T-helper 2 cell treated with Interferon-gamma antibody and Interleukin-4, amounts not matched to agents 5 μg/mL and 100 μg/mL, for 36 hours (primary cell): Measurements from ENCODE around the gene ETDC.
"Not testable (repeated sequence)": the region's sequence is repeated elsewhere in the genome, so short reads cannot be mapped to it uniquely, and the experiment has no call there.

Experiments
- DNase-seq: peaks from one replicate; pipeline ENCODE4 v3.0.0; 2021; ENCODE audit warnings: low spot score
- H3K27ac Mint-ChIP-seq: one replicate; pipeline ENCODE4 v1.8.0; 2021; ENCODE audit warnings: mild to moderate bottlenecking, mixed read lengths
- H3K27me3 Mint-ChIP-seq: one replicate; pipeline ENCODE4 v1.8.0; 2021; ENCODE audit warnings: low read depth, mixed read lengths
- H3K36me3 Mint-ChIP-seq: one replicate; pipeline ENCODE4 v1.8.0; 2021; ENCODE audit warnings: low read depth, mixed read lengths
- H3K4me1 Mint-ChIP-seq: one replicate; pipeline ENCODE4 v1.8.0; 2021; ENCODE audit warnings: low read depth, mixed read lengths
- H3K4me3 Mint-ChIP-seq: one replicate; pipeline ENCODE4 v1.8.0; 2022; ENCODE audit warnings: mild to moderate bottlenecking, moderate library complexity, mixed read lengths
- H3K9me3 Mint-ChIP-seq: one replicate; pipeline ENCODE4 v1.8.0; 2021; ENCODE audit warnings: mixed read lengths

The ETDC gene

GRCh38 chrX:135309430-135309923 is at the start of gene ETDC:
Gene ETDC, plus strand, starts transcription at chrX:135309480. Its CDS starts 0 bp downstream, at chrX:135309480.
- Mint-ChIP-seq H3K4me1 (no peaks in the 10 kb centered on the region), H3K27ac (no peak within 1 kb of the TSS), H3K9me3 (peaks cover 24% of the 10 kb centered on the region), H3K36me3 (peaks cover 2% of the 10 kb centered on the region), H3K4me3 (no peak within 1 kb of the TSS), H3K27me3 (no peaks in the 10 kb centered on the region)
- DNase-seq = no peak

GRCh38 chrX:135260976-135261375 is 48.3 kb upstream of the ETDC start:
- not testable (repeated sequence) for H3K4me3 Mint-ChIP-seq, H3K4me1 Mint-ChIP-seq, H3K27ac Mint-ChIP-seq, H3K27me3 Mint-ChIP-seq, DNase-seq, H3K36me3 Mint-ChIP-seq
- peaks cover 19% of the 10 kb centered on the region for H3K9me3 Mint-ChIP-seq

GRCh38 chrX:135263376-135263775 is 45.9 kb upstream of the ETDC start:
- not testable (repeated sequence) for H3K4me3 Mint-ChIP-seq, H3K36me3 Mint-ChIP-seq, H3K4me1 Mint-ChIP-seq, H3K27me3 Mint-ChIP-seq, H3K27ac Mint-ChIP-seq, DNase-seq
- peaks cover 24% of the 10 kb centered on the region for H3K9me3 Mint-ChIP-seq

DNA sequence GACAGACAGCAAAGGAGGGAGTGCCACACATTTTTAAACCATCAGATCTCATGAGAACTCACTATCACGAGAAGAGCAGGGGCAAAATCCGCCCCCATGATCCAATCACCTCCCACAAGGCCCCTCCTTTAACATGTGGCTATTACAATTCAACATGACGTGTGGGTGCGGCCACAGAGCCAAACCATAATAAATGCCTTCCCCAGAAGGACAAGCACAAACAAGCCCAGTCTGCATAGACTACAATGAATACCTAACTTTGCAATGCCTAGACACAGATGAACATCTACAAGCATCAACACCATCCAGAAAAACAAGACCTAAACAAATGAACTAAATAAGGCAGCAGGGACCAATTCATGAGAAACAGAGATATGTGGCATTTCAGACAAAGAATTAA is 45.1 kb upstream of the ETDC start:
- DNase-seq = no peak
- H3K36me3 Mint-ChIP-seq = no peaks in the 10 kb centered on the region
- peaks cover 2% of the 10 kb centered on the region for H3K27me3 Mint-ChIP-seq
- peaks cover 26% of the 10 kb centered on the region for H3K9me3 Mint-ChIP-seq
- H3K4me3 Mint-ChIP-seq = no peak overlapping the region
- H3K4me1 Mint-ChIP-seq = no peaks in the 10 kb centered on the region
- H3K27ac Mint-ChIP-seq = no peak overlapping the region

DNA sequence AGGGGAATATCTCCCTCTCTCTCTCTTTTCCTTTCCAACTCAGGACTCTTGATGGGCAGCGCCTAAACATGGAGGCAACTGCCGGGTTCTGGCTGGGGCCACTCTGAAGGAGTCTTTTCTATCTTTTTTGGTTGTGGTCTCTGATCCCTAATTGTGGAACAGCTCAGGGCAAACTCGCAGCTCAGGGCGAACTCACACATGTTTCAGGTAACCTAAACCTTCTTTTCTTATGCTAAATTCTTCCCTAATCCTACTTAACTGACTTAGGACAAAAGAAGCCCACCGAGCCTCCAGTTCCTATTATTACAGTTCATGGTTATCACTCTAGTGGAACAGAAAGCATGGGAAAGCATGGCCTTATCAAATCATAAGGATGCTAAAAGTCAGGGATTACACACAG is 36.1 kb upstream of the ETDC start:
- no peaks in the 10 kb centered on the region for H3K4me1 Mint-ChIP-seq
- H3K27me3 Mint-ChIP-seq = no peaks in the 10 kb centered on the region
- no peaks in the 10 kb centered on the region for H3K36me3 Mint-ChIP-seq
- H3K27ac Mint-ChIP-seq = no peak overlapping the region
- no peak for DNase-seq
- no peak overlapping the region for H3K4me3 Mint-ChIP-seq
- H3K9me3 Mint-ChIP-seq = peaks cover 14% of the 10 kb centered on the region

DNA sequence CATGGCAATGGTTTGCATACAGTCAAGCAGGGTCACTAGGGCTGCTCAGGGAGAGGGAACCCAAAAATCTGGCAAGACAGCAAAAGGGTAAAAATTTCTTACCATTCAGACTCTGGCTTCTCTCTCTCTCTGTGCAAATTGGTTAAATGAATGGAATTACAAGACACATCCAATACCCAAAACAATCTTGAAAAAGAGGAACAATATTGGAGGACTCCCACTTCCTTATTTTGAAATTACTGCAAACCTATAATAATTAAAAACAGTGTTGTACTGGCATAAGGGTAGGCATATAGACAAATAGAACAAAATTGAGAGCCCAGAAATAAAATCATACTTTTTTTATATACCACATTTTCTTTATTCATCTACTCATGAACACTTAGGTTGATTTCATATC is 33.3 kb upstream of the ETDC start:
- no peak overlapping the region for H3K4me3 Mint-ChIP-seq
- no peak for DNase-seq
- H3K27ac Mint-ChIP-seq = no peak overlapping the region
- no peaks in the 10 kb centered on the region for H3K27me3 Mint-ChIP-seq
- no peaks in the 10 kb centered on the region for H3K36me3 Mint-ChIP-seq
- no peaks in the 10 kb centered on the region for H3K4me1 Mint-ChIP-seq
- H3K9me3 Mint-ChIP-seq = peaks cover 34% of the 10 kb centered on the region

DNA sequence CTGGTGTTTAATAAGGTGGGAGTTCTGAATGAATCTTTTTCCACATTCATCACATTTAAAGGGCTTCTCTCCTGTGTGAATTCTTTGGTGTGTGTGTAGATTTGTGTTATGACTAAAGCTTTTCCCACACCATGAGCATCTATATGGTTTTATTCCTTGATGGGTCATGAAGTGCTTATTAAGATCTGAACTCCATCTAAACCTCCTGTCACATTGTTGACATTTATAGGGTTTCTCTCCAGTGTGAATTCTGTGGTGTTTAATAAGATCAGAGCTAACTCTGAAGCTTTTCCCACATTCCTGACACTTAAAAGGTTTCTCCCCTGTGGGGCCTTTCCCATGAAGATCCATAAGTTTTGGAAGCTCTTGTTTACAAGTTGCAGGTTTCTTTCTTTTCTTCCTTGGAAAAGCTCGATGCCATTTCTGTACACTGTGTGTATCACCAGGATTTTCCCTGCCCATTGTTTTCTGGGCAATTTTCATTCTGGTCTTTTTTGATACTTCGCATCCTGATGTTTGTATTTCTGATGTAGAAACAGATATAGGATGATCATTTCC is 21.9 kb upstream of the ETDC start:
- Mint-ChIP-seq H3K27me3 (no peaks in the 10 kb centered on the region), H3K27ac (no peak overlapping the region), H3K4me3 (no peak overlapping the region), H3K9me3 (peaks cover 40% of the 10 kb centered on the region), H3K4me1 (no peaks in the 10 kb centered on the region), H3K36me3 (peaks cover 31% of the 10 kb centered on the region)
- DNase-seq = no peak

GRCh38 chrX:135295238-135295943 is 13.9 kb upstream of the ETDC start:
- H3K27me3 Mint-ChIP-seq = no peaks in the 10 kb centered on the region
- H3K36me3 Mint-ChIP-seq = peaks cover 26% of the 10 kb centered on the region
- peak overlapping the region; percentile 86 for H3K4me3 Mint-ChIP-seq
- peak; percentile 49 for DNase-seq
- peak overlapping the region; percentile 82 for H3K27ac Mint-ChIP-seq
- peaks cover 14% of the 10 kb centered on the region for H3K9me3 Mint-ChIP-seq
- peaks cover 15% of the 10 kb centered on the region for H3K4me1 Mint-ChIP-seq

- H3K36me3 Mint-ChIP-seq = peaks cover 24% of the 10 kb centered on the region
- H3K4me1 Mint-ChIP-seq = peaks cover 15% of the 10 kb centered on the region
- peaks cover 10% of the 10 kb centered on the region for H3K9me3 Mint-ChIP-seq
- H3K4me3 Mint-ChIP-seq = peak overlapping the region; percentile 86
- no peak for DNase-seq
- H3K27ac Mint-ChIP-seq = peak overlapping the region; percentile 82
- no peaks in the 10 kb centered on the region for H3K27me3 Mint-ChIP-seq
Measured at GRCh38 chrX:135295944-135296305, 13.4 kb upstream of the ETDC start.

DNA sequence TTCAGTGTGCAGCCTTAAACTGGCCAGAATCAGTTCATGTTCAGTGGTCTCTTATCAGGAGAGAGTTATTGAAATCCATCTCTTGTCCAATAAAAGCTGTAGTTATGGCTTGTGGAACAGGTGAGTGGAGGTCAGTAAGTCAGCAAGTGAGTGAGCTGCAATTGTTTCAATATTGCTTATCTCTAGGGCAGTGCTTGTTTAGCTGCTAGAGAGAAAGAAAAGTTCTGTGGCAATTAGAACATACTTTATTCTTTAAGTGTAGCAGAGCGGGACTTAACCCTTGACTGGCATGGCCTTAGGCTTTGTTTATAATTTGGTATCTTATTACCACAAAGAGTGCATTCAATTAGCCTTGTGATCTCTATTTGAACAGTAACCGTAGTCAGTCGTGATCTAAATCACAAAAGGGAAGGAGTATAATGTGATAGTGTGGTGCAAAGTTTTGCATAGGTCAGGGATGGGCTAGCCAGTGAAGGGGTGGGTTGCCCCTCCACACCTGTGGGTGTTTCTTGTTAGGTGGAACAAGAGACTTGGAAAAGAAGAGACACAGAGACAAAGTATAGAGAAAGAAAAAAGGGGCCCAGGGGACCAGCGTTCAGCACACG is 6.9 kb upstream of the ETDC start:
- peaks cover 4% of the 10 kb centered on the region for H3K36me3 Mint-ChIP-seq
- peaks cover 4% of the 10 kb centered on the region for H3K9me3 Mint-ChIP-seq
- H3K4me3 Mint-ChIP-seq = no peak overlapping the region
- H3K27me3 Mint-ChIP-seq = no peaks in the 10 kb centered on the region
- no peak for DNase-seq
- no peak overlapping the region for H3K27ac Mint-ChIP-seq
- H3K4me1 Mint-ChIP-seq = peaks cover 4% of the 10 kb centered on the region

GRCh38 chrX:135304741-135305140 is 4.5 kb upstream of the ETDC start:
- Mint-ChIP-seq H3K4me3 (no peak overlapping the region), H3K36me3 (no peaks in the 10 kb centered on the region), H3K27me3 (no peaks in the 10 kb centered on the region), H3K27ac (no peak overlapping the region), H3K9me3 (no peaks in the 10 kb centered on the region), H3K4me1 (no peaks in the 10 kb centered on the region)
- no peak for DNase-seq

DNA sequence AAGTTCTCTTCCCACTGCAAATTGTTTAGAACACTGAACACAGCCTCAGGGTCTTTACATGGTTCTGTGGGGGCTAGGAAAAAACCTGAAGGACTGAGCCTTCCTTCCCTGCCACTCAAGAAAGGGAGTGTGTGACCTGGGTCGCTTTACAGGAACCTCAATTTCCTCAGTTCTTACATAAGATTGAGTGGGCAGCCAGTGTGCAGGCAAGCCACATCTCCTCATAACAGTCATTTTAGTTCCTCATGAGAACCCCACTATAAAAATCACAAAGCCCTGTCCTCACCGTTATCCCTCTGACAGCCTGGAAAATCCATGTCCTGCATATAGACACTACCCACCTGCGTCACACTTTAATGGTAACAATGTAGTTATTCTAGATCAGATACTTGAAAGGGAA is 2.1 kb upstream of the ETDC start:
- H3K36me3 Mint-ChIP-seq = no peaks in the 10 kb centered on the region
- H3K27ac Mint-ChIP-seq = no peak overlapping the region
- no peaks in the 10 kb centered on the region for H3K27me3 Mint-ChIP-seq
- peaks cover 8% of the 10 kb centered on the region for H3K9me3 Mint-ChIP-seq
- H3K4me1 Mint-ChIP-seq = no peaks in the 10 kb centered on the region
- H3K4me3 Mint-ChIP-seq = no peak overlapping the region
- no peak for DNase-seq

DNA sequence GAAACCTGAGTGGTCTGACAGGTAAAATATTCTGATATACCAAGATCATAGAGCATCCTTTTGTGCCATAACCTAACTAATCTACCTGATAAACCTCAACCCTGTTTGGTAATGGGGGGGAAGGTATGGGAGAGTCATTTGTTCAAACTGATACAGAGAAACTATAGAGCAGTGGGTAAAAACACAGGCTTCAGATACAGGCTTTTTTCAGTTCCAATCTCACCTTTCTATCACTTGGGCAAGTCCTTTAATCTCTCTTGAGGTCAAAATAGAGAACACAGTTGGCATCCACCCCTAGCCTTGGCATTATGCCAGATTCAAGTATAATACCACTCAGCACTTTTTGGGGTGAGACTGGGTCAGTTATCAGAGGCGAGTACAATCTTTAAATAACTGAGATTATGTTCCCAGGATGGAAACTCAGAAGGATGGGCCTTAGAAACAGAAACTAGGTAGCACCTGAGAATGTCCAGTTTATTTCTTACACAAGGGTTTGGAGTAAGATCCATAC is 880 bp upstream of the ETDC start:
- no peak for DNase-seq
- no peaks in the 10 kb centered on the region for H3K4me1 Mint-ChIP-seq
- peaks cover 14% of the 10 kb centered on the region for H3K9me3 Mint-ChIP-seq
- no peaks in the 10 kb centered on the region for H3K27me3 Mint-ChIP-seq
- peaks cover 2% of the 10 kb centered on the region for H3K36me3 Mint-ChIP-seq
- no peak overlapping the region for H3K4me3 Mint-ChIP-seq
- no peak overlapping the region for H3K27ac Mint-ChIP-seq

- no peaks in the 10 kb centered on the region for H3K27me3 Mint-ChIP-seq
- H3K9me3 Mint-ChIP-seq = peaks cover 65% of the 10 kb centered on the region
Measured at GRCh38 chrX:135315864-135316263, 6.6 kb downstream of the ETDC start.

More at GRCh38 chrX:135315864-135316263, 6.6 kb downstream of the ETDC start:
- Mint-ChIP-seq H3K4me1 (no peaks in the 10 kb centered on the region), H3K4me3 (no peak overlapping the region), H3K36me3 (peaks cover 30% of the 10 kb centered on the region), H3K27ac (no peak overlapping the region)
- no peak for DNase-seq
